SK-N-SH (cell line): ENCODE data around the gene DLG1.

Experiments used
- EP300 ChIP-seq, 2 experiments: IDR thresholded peaks; 2 replicates each; pipeline versions ENCODE4 v1.4.0 to v1.6.1; 2012; ENCODE audit warnings: borderline replicate concordance in 1 of 2, low read depth in 1 of 2, low read length in 1 of 2
- GABPA ChIP-seq: IDR thresholded peaks from 2 replicates; pipeline ENCODE4 v1.4.0; 2012; ENCODE audit warnings: low read depth, mild to moderate bottlenecking
- SMC3 ChIP-seq: IDR thresholded peaks from 2 replicates; pipeline ENCODE4 v1.6.1; 2012; ENCODE audit warnings: low read depth, low read length, improper control_type of control experiment
- TAF1 ChIP-seq: IDR thresholded peaks from 2 replicates; pipeline ENCODE4 v1.6.1; 2012; ENCODE audit warnings: low read depth, mild to moderate bottlenecking, low read length, moderate library complexity, borderline replicate concordance
- TCF12 ChIP-seq: IDR thresholded peaks from 2 replicates; pipeline ENCODE4 v1.4.0; 2012
- YY1 ChIP-seq: IDR thresholded peaks from 2 replicates; pipeline ENCODE4 v1.4.0; 2012; ENCODE audit warnings: low read depth, mild to moderate bottlenecking
- TF ChIP-seq, protein P1 (sequence below): fragments of 200-600 bp; sonication (generic); IDR thresholded peaks from 2 replicates; pipeline ENCODE4 v1.6.1; 2017; ENCODE audit warnings: antibody characterized with exemption, mild to moderate bottlenecking, moderate library complexity

DNA sequence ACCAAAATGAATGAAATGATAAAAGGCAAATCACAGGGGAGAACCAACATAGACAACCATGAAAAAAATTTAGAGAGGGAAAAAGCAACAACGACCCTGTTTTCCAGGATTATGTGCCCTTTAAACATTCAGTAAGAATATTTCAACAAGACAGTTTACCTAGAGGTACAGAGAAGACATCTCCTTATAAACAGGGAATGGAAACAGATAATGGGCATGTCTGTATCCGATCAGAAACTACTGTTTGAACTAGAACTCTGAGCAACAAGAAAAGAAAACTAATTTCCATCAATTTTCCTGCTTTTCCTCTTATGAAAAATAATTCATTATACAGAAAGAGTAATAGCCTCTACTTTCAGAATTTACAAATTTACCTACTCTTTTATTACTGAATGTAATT, 39.3 kb downstream of the DLG1 start:
- TF ChIP-seq, protein P1, sequence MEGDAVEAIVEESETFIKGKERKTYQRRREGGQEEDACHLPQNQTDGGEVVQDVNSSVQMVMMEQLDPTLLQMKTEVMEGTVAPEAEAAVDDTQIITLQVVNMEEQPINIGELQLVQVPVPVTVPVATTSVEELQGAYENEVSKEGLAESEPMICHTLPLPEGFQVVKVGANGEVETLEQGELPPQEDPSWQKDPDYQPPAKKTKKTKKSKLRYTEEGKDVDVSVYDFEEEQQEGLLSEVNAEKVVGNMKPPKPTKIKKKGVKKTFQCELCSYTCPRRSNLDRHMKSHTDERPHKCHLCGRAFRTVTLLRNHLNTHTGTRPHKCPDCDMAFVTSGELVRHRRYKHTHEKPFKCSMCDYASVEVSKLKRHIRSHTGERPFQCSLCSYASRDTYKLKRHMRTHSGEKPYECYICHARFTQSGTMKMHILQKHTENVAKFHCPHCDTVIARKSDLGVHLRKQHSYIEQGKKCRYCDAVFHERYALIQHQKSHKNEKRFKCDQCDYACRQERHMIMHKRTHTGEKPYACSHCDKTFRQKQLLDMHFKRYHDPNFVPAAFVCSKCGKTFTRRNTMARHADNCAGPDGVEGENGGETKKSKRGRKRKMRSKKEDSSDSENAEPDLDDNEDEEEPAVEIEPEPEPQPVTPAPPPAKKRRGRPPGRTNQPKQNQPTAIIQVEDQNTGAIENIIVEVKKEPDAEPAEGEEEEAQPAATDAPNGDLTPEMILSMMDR: no peak
- TF ChIP-seq SMC3 (no peak), TAF1 (no peak), TCF12 (no peak), YY1 (no peak), GABPA (no peak), EP300 (IDR thresholded peaks at IDR 0.05; ENCODE audit: borderline replicate concordance in 1 of 2, low read depth in 1 of 2, low read length in 1 of 2) (no peak)
